HG02943 (cell line): ENCODE data around the gene FGFRL1.

Source experiments
- ATAC-seq: cut with Tn5 transposase; IDR thresholded peaks from one replicate; pipeline ENCODE4 v1.9.1; 2021; ENCODE audit warnings: mild to moderate bottlenecking, low read depth, moderate library complexity; ENCODE audit not compliant: unreplicated experiment

The FGFRL1 gene

DNA sequence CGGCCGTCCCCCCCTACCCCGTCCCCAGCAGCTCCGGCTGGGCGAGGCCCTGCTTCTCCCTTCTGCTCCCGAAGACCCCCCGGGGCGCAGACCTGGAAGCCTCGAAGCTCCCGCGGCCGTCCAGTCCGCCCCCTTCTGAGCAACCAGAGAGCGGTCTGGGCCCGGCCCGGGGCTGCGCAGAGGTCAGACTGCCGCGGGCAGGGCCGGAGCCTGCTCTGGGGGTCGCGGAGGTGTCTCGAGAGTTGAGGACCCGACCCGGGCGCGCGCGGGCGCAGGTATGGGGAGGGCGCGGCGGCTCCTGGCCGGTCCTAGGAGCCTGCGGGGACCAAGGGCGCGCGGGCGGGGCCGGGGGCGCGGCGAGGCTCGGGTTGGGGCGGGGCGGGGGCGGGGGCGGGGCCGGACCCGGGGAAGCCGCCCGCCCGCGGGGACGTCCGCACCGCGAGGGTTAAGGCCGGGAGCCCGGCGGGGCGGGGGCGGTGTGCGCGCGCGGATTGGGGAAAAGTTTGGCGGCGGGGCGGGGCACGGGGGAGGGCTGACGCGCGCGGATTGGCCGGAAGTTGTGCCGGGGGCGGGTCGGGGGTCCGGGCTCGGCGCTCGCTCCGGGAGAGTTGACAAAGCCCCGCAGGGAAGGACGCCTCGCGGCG is at the start of gene FGFRL1:
FGFRL1 (plus strand) TSS at position 605 of the 644 bp plus-strand sequence. CDS start 860 bp downstream, outside the sequence.
- ATAC-seq = no peak

DNA sequence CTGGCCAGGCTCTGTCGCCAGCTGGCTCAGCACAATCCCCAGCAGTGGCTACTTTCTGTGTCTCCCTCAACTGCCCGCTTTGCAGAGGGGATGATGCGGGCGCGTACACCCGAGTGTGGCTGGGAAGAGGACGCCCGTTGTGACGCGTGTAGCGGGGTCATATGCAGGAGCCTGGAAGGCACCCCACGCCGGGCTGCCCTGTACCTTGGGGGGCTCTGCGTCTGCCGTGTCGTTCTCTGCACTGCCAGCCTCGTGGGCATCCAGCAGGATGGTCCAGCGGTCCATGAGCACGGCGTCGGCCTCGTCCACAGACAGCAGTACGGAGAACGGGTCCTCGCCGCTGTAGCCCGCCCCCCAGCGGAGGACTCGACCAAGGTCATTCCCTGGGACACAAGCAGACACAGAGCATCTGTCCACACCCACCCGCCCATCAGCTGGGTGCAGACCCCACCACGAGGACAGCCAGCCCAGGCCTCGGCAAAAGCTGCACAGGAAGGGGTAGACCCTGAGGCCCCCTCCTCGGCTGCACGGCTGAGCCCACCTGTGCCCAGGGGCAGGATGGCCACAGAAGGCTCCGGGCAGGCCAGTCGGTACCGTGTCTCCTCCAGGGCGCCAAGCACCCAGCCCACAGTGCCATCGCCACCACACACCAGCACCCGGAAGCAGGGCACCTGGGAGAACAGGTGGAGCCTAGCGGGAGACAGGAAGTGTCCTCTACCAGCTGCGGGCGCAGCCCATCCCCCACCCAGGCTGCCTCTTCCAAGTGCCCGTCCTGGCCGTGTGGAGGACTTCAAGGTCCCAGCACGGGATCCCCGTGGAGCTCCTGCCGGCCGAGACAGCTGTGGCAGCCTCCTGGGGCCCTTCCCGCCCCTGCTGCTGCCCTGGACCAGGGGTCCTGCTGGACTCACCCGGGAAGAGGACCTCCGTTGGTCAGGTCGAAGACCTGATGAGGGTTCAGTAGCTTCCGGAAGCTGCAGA is 48.9 kb upstream of the FGFRL1 start:
- no peak for ATAC-seq

GRCh38 chr4:963276-964225 is 47.9 kb upstream of the FGFRL1 start:
- ATAC-seq = no peak

- ATAC-seq = no peak
Observed at GRCh38 chr4:964346-965025, 46.9 kb upstream of the FGFRL1 start.

GRCh38 chr4:965048-965765 is 46.2 kb upstream of the FGFRL1 start:
- ATAC-seq = no peak

GRCh38 chr4:965766-966134 is 45.7 kb upstream of the FGFRL1 start:
- ATAC-seq = no peak

- ATAC-seq = no peak
Observed at GRCh38 chr4:966266-967112, 44.9 kb upstream of the FGFRL1 start.

- no peak for ATAC-seq
Observed at GRCh38 chr4:967113-968104, 44.0 kb upstream of the FGFRL1 start.

GRCh38 chr4:968221-968620 is 43.2 kb upstream of the FGFRL1 start:
- ATAC-seq = no peak

DNA sequence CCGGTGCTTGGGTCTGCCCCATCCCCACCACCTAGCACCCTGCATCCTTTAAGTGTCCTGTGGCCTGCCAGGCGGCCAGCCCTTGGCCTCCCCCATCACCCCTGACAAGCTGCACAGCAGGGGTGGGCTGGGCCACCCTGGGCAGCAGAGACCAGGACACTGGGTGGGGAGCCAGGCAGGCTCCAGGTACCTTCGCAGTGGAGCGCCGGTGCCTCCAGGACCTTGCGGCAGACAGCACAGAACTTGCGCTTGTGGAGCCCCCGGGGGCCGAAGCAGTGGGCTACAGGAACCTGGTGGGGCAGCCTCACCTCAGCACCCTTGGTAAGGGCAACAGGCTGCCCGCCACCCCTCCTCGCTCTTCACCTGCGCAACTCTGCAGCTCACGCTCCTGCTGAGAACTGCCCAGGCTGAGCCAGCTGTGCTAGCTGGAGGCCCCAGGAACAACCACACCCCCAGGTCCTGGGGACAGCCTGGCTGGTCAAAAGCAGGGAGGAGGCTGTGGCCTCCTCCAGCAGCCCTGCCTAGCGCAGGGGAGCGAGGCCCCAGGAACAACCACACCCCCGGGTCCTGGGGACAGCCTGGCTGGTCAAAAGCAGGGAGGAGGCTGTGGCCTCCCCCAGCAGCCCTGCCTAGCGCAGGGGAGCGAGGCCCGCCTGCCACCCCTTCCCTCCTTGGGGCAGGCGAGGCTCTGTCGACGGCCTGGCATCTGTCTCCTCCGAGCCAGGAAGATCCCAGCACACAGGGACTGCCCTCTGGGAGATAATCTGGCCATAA is 42.6 kb upstream of the FGFRL1 start:
- no peak for ATAC-seq

DNA sequence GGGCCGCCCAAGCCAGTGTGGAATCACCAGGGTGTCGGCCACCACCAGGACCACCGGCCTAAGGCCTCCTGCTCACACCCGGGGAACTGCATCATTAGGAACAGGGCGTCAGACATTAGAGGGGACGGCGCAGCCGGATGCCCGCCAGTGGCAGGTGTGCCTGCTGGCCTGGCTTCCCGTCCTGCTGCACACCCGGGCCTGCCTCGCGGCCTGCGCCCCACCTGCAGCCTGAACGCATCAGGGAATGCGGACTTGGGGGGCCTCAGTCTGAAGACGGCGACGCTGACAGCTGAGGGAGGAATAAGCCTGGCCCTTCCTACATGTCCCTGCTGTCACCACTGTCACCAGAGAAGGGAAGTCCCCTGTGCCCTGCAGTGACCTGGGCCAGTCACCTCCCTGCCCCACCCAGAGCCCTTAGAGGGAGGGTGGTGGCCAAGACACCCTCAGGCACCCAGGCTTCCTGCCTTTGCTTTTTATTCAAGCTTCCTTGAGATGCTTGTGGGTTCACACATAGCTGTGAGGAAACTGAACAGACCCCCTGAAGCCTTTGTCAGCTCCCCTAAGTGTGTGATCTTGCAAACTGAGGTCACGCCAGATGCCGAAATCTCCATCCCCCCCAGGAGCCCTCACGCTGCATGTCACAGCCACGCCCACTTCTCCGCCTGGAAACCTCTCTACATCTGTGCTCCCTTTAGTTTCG is 41.2 kb upstream of the FGFRL1 start:
- no peak for ATAC-seq

- no peak for ATAC-seq
Observed at GRCh38 chr4:970854-971520, 40.4 kb upstream of the FGFRL1 start.

DNA sequence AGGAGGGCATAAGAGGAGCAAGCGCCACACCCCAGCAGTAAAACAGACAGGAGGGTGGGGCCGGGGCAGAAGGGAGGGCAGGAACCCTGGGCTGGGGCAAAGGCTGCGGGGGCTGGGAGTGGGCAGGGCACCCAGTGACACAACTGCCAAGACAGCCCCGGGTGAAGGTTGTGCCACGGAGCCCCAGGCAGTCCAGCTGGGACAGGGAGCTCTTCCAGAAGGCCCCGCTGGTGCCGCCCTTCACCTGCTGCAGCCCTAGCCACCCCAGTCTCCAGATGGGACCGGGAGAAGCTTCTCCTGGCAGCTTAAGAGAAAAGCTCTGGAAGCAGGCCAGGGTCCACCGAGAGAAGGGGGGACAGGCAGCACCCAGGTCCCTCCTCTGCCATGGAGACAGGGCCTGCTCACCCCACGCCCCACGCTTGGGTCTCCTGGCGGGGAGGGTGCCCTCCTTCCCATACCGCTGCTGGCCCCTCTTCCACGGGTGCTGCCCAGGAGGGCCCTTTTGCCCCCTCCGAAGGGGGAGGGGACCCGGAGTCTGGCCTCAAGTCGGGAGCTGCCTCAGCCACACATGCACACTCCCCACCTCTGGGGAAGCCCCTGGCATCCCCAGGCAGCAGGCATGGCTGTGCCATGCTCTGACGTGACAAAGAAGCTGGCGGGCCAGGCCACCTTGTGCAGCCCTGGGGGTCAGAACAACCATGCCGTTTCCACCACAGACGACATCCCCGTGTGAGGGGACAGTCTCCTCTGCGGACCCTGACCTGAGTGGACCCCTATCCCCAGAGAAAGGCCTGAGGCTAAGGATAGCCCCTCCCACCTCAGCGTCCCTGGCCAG is 39.5 kb upstream of the FGFRL1 start:
- no peak for ATAC-seq

DNA sequence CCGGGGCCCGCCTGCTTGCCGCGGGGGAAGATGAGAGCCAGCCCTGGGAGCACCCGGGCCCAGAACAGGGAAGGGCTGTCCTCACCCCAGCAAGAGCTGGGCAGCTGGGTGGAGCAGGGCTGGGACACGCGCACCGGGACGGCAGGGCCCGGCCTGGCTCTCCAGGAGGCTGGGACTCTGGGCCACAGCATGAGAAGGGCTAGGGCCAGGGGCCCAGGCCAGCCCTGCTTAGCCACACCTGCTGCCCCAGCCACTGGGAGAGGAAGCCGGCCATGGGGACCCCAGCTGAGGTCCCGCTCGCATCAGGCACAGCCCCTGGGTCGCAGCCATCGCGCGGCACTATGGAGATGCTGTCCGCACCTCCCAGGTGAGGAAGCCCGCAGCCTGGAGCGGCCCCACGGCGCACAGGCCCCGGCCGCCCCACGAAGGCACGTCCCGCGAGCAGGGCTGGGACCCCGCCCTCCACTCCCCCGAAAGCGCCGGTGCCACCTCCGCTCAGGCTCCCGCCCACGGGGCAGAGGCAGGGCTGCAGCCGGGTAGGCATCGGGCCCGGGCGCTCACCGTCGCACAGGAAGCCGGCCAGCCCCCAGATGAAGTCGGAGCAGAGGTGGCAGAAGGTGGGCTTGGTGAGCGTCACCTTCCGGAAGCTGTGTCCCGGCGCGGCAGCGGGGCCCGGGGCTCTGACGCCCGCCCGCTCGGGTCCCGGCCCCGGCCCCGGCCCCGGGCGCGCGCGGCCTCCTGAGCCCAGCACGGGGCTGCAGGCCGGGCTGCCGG is 38.6 kb upstream of the FGFRL1 start:
- peak; percentile 33 for ATAC-seq
